Endodermal cell (in vitro differentiated cells): Measurements from ENCODE around the gene FBXL17. TPM values are rescaled to one million over a fixed set of nuclear protein-coding genes. Genes with fewer than 3 reads are reported as not detected.

ENCODE experiments used
- DNase-seq: peaks from one replicate; pipeline ENCODE4 v3.0.0-alpha.2; 2017
- H3K27ac ChIP-seq: 2 replicates; pipeline ENCODE4 v1.5.1; 2013; ENCODE audit warnings: mild to moderate bottlenecking, low read depth, low read length, moderate library complexity
- H3K27me3 ChIP-seq: 2 replicates; pipeline ENCODE4 v1.6.1; 2013; ENCODE audit warnings: mild to moderate bottlenecking, low read length, moderate library complexity; ENCODE audit not compliant: insufficient read depth, control insufficient read depth, poor library complexity, severe bottlenecking
- H3K36me3 ChIP-seq: 2 replicates; pipeline ENCODE4 v1.7.0; 2013; ENCODE audit warnings: mild to moderate bottlenecking, low read length, moderate library complexity; ENCODE audit not compliant: control insufficient read depth, insufficient read depth
- H3K4me1 ChIP-seq: one replicate; pipeline ENCODE4 v1.7.0; 2013; ENCODE audit warnings: low read length; ENCODE audit not compliant: control insufficient read depth, insufficient read depth
- H3K4me3 ChIP-seq: 2 replicates; pipeline ENCODE4 v1.5.1; 2013; ENCODE audit warnings: mild to moderate bottlenecking, low read length, moderate library complexity
- H3K9ac ChIP-seq: 2 replicates; pipeline ENCODE4 v1.6.1; 2013; ENCODE audit warnings: mild to moderate bottlenecking, low read length, moderate library complexity; ENCODE audit not compliant: poor library complexity, severe bottlenecking; ENCODE audit errors: extremely low read depth
- H3K9me3 ChIP-seq: 2 replicates; pipeline ENCODE4 v1.6.1; 2013; ENCODE audit warnings: mild to moderate bottlenecking, low read length, moderate library complexity; ENCODE audit not compliant: control insufficient read depth
- H3K27ac Mint-ChIP-seq: 2 replicates; pipeline ENCODE4 v1.8.0; 2020; ENCODE audit warnings: mixed read lengths
- H3K27me3 Mint-ChIP-seq: 2 replicates; pipeline ENCODE4 v1.8.0; 2021; ENCODE audit warnings: mild to moderate bottlenecking, mixed read lengths; ENCODE audit not compliant: insufficient read depth
- H3K36me3 Mint-ChIP-seq: 2 replicates; pipeline ENCODE4 v1.8.0; 2020; ENCODE audit warnings: low read depth, mixed read lengths
- H3K4me1 Mint-ChIP-seq: 2 replicates; pipeline ENCODE4 v1.8.0; 2020; ENCODE audit warnings: mixed read lengths
- H3K4me3 Mint-ChIP-seq: 2 replicates; pipeline ENCODE4 v1.8.0; 2020; ENCODE audit warnings: mild to moderate bottlenecking, moderate library complexity, mixed read lengths
- H3K9me3 Mint-ChIP-seq: 2 replicates; pipeline ENCODE4 v1.8.0; 2020; ENCODE audit warnings: mild to moderate bottlenecking, mixed read lengths
- WGBS, 2 experiments: methylation state at CpG; one replicate each; pipeline versions ENCODE4 v1.1.5 to v1.1.7; 2013; ENCODE audit warnings: missing lambda C conversion rate in 2 of 2, mixed read lengths in 1 of 2; ENCODE audit not compliant: insufficient coverage in 1 of 2, insufficient read length in 1 of 2; 5-methylcytosine and 5-hydroxymethylcytosine counted together
- total RNA-seq, 2 donors: library from RNA; stranded (reverse); fragmentation: NEBNext Ultra II Directional in 1 of 2; extraction: Animal tissue kit (Norgen Biotek cat#: 25700) in 1 of 2; gene quantifications; 2 replicates in 1 of 2; 3 replicates in 1 of 2; pipeline ENCODE4 v1.2.1, GENCODE V29; 2021
- TF ChIP-seq, protein P1 (sequence below): fragments of 200-600 bp; sonication (generic); conservative IDR thresholded peaks from 2 replicates; pipeline ENCODE4 v1.5.0; 2021; ENCODE audit warnings: antibody characterized with exemption, mild to moderate bottlenecking

Gene FBXL17
- total RNA-seq, 2 donors from 2014 or later: 7.4 to 8.6 TPM

GRCh38 chr5:108090946-108091345 is 291.0 kb downstream of the FBXL17 start:
- no peaks in the 10 kb centered on the region for H3K4me1 ChIP-seq
- Mint-ChIP-seq H3K4me3 (no peak overlapping the region), H3K27me3 (no peaks in the 10 kb centered on the region), H3K27ac (peak overlapping the region; percentile 29), H3K36me3 (peaks cover 2% of the 10 kb centered on the region), H3K4me1 (peaks cover 17% of the 10 kb centered on the region), H3K9me3 (no peaks in the 10 kb centered on the region)
- H3K27me3 ChIP-seq: no peaks in the 10 kb centered on the region
- H3K36me3 ChIP-seq: no peaks in the 10 kb centered on the region
- H3K4me3 ChIP-seq: no peak overlapping the region
- WGBS, 2 experiments: 87 to 100% methylated on average over 2 to 4 of the region's 4 CpGs
- H3K27ac ChIP-seq: no peak overlapping the region
- TF ChIP-seq, protein P1, sequence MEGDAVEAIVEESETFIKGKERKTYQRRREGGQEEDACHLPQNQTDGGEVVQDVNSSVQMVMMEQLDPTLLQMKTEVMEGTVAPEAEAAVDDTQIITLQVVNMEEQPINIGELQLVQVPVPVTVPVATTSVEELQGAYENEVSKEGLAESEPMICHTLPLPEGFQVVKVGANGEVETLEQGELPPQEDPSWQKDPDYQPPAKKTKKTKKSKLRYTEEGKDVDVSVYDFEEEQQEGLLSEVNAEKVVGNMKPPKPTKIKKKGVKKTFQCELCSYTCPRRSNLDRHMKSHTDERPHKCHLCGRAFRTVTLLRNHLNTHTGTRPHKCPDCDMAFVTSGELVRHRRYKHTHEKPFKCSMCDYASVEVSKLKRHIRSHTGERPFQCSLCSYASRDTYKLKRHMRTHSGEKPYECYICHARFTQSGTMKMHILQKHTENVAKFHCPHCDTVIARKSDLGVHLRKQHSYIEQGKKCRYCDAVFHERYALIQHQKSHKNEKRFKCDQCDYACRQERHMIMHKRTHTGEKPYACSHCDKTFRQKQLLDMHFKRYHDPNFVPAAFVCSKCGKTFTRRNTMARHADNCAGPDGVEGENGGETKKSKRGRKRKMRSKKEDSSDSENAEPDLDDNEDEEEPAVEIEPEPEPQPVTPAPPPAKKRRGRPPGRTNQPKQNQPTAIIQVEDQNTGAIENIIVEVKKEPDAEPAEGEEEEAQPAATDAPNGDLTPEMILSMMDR: no peak
- no peaks in the 10 kb centered on the region for H3K9me3 ChIP-seq
- no peak overlapping the region for H3K9ac ChIP-seq
- DNase-seq: no peak

DNA sequence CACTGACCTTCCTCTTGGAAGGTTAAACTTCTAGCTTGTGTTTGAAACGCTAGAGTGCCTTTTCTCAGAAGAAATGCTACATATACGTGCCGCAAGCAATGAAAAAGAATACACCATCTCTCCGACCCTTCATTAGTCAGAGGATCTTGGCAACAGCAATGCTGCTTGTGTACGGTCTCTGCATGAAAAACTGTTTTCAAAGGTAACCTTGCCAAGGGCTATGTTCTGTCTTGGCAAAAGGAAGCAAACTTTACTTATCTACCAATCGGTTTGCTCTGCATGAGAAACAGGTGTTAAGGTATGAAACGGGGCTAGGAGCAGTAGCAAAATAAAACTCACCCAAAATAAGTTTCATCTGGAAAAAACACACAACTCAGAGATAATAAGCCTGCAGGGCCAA is 297.8 kb downstream of the FBXL17 start:
- DNase-seq: no peak
- Mint-ChIP-seq H3K27me3 (no peaks in the 10 kb centered on the region), H3K4me3 (no peak overlapping the region), H3K9me3 (peaks cover 12% of the 10 kb centered on the region), H3K4me1 (peaks cover 17% of the 10 kb centered on the region), H3K27ac (no peak overlapping the region), H3K36me3 (no peaks in the 10 kb centered on the region)
- WGBS, 2 experiments: 80 to 81% methylated on average over 5 to 7 of the region's 7 CpGs
- TF ChIP-seq, protein P1: no peak
- Histone ChIP-seq H3K4me1 (peaks cover 4% of the 10 kb centered on the region), H3K9ac (no peak overlapping the region), H3K27me3 (no peaks in the 10 kb centered on the region), H3K27ac (no peak overlapping the region), H3K9me3 (peaks cover 11% of the 10 kb centered on the region), H3K4me3 (no peak overlapping the region), H3K36me3 (no peaks in the 10 kb centered on the region)

DNA sequence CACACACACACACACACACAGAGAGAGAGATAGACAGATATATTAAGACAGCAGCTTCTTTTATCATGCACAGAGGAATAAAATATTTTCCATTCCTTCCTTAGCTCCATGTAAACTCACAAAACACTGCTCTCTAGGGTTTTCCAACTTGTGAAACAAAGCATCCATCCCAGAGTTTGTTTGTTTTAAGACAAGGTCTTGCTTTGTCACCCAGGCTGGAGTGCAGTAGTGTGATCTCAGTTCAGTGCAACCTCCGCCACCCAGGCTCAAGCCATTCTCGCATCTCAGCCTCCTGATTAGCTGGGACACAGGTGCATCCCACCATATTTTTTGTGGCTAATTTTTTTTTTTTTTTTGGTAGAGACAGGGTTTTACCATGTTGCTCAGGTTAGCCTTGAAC is 298.7 kb downstream of the FBXL17 start:
- no peaks in the 10 kb centered on the region for H3K27me3 Mint-ChIP-seq
- no peak for DNase-seq
- peaks cover 12% of the 10 kb centered on the region for H3K9me3 Mint-ChIP-seq
- no peak overlapping the region for H3K9ac ChIP-seq
- peaks cover 11% of the 10 kb centered on the region for H3K9me3 ChIP-seq
- no peak overlapping the region for H3K4me3 ChIP-seq
- H3K27me3 ChIP-seq: no peaks in the 10 kb centered on the region
- H3K27ac Mint-ChIP-seq: no peak overlapping the region
- TF ChIP-seq, protein P1: no peak
- H3K4me3 Mint-ChIP-seq: no peak overlapping the region
- 94 to 100% methylated on average over 2 of the region's 2 CpGs for WGBS, 2 experiments
- H3K36me3 Mint-ChIP-seq: no peaks in the 10 kb centered on the region
- no peaks in the 10 kb centered on the region for H3K36me3 ChIP-seq
- peaks cover 5% of the 10 kb centered on the region for H3K4me1 ChIP-seq
- no peak overlapping the region for H3K27ac ChIP-seq
- peaks cover 18% of the 10 kb centered on the region for H3K4me1 Mint-ChIP-seq
